HCT116 (cell line): ENCODE measurements around the gene KCNJ16. TPM values are rescaled to one million over a fixed set of nuclear protein-coding genes. Genes with fewer than 3 reads are reported as not detected.

Experiments
- ATAC-seq: fragments of 200-7000 bp; cut with Tn5 transposase; 2 replicates; pipeline ENCODE4 v1.9.1; 2020; ENCODE audit warnings: mild to moderate bottlenecking, moderate library complexity
- BruUV-seq: library from RNA; stranded (reverse); fragments of 400-500 nt; replicated peaks from 2 replicates; lab custom pipeline; 2021; lab: Mats Ljungman, UMichigan
- CTCF ChIA-PET: fragments of 300-600 bp; sonication (Branson Sonifier 250); formaldehyde crosslinking; loops from one replicate; lab custom pipeline; 2021; ENCODE audit warnings: antibody characterized with exemption; lab: Charles Lee
- POLR2A ChIA-PET: fragments of 300-600, 350-600 bp; sonication (Branson Sonifier 250); formaldehyde crosslinking; loops from one replicate; lab custom pipeline; 2021; ENCODE audit warnings: antibody characterized with exemption; lab: Charles Lee
- RAD21 ChIA-PET, 2 experiments: fragments of 300-600 bp; sonication (Branson Sonifier 250); formaldehyde crosslinking; loops; one replicate each; lab custom pipeline; 2023; ENCODE audit warnings: low total read pairs in 2 of 2; ENCODE audit not compliant: uncharacterized antibody in 2 of 2, unreplicated experiment in 2 of 2, low non-redundant PET in 1 of 2; lab: Charles Lee
- DNase-seq: peaks from one replicate; pipeline ENCODE4 v3.0.0-alpha.2; 2010; ENCODE audit warnings: low read depth, low spot score
- H2AFZ ChIP-seq: fragments of 200-600 bp; shearing (Covaris generic), sonication (generic); 2 replicates; pipeline ENCODE4 v1.6.1; 2017; ENCODE audit warnings: low read depth, mixed run types, mixed read lengths, antibody characterized with exemption, low read length; ENCODE audit not compliant: poor library complexity, severe bottlenecking
- H3K27ac ChIP-seq: 2 replicates; pipeline ENCODE4 v1.5.1; 2012; ENCODE audit warnings: low read depth, low read length
- H3K27me3 ChIP-seq: fragments of 200-600 bp; sonication (generic); 2 replicates; pipeline ENCODE4 v1.6.1; 2016; ENCODE audit warnings: mixed run types, low read length, mixed read lengths; ENCODE audit not compliant: insufficient read depth
- H3K36me3 ChIP-seq, 2 experiments: fragments of 200-500 bp in 1 of 2; fragments of 200-600 bp in 1 of 2; sonication (Bioruptor generic) in 1 of 2; sonication (generic) in 1 of 2; 2 replicates each; pipeline versions ENCODE4 v1.5.1 to v1.6.1; 2014 to 2016; ENCODE audit warnings: low read length in 2 of 2, inconsistent platforms in 1 of 2, mixed read lengths in 1 of 2, mixed run types in 1 of 2; ENCODE audit not compliant: insufficient read depth in 2 of 2, control insufficient read depth in 1 of 2
- H3K4me1 ChIP-seq, 2 experiments: fragments of 200-600 bp in 1 of 2; sonication (generic) in 1 of 2; 2 replicates each; pipeline versions ENCODE4 v1.5.1 to v1.6.1; 2012 to 2017; ENCODE audit warnings: low read length in 2 of 2, inconsistent platforms in 1 of 2, mild to moderate bottlenecking in 1 of 2, mixed read lengths in 1 of 2, mixed run types in 1 of 2, moderate library complexity in 1 of 2; ENCODE audit not compliant: insufficient read depth in 2 of 2, control insufficient read depth in 1 of 2
- H3K4me2 ChIP-seq: fragments of 200-600 bp; sonication (generic); 2 replicates; pipeline ENCODE4 v1.6.1; 2017; ENCODE audit warnings: mixed run types, low read length, mixed read lengths
- H3K4me3 ChIP-seq, 2 experiments: fragments of 200-600 bp in 1 of 2; sonication (generic) in 1 of 2; replicated peaks in 1 of 2; 2 replicates each; pipeline ENCODE4 v1.5.1; 2011 to 2016; ENCODE audit warnings: low read length in 2 of 2, control low read depth in 1 of 2, low read depth in 1 of 2, mild to moderate bottlenecking in 1 of 2, mixed read lengths in 1 of 2, mixed run types in 1 of 2
- H3K79me2 ChIP-seq: fragments of 200-600 bp; sonication (generic); 2 replicates; pipeline ENCODE4 v1.6.1; 2017; ENCODE audit warnings: mild to moderate bottlenecking, mixed run types, low read length, moderate library complexity, mixed read lengths; ENCODE audit not compliant: insufficient read depth
- H3K9ac ChIP-seq: fragments of 200-600 bp; sonication (generic); 2 replicates; pipeline ENCODE4 v1.6.1; 2016; ENCODE audit warnings: low read length, mixed read lengths
- H3K9me2 ChIP-seq: fragments of 200-600 bp; sonication (generic), shearing (Covaris generic); 2 replicates; pipeline ENCODE4 v1.6.1; 2017; ENCODE audit warnings: mixed run types, mild to moderate bottlenecking, moderate library complexity; ENCODE audit not compliant: insufficient read depth
- H3K9me3 ChIP-seq, 2 experiments: fragments of 200-500 bp in 1 of 2; fragments of 200-600 bp in 1 of 2; sonication (Bioruptor generic) in 1 of 2; sonication (generic) in 1 of 2; 2 replicates each; pipeline ENCODE4 v1.6.1; 2014 to 2017; ENCODE audit warnings: low read length in 2 of 2, mixed read lengths in 2 of 2, inconsistent platforms in 1 of 2, low read depth in 1 of 2, mild to moderate bottlenecking in 1 of 2, mixed run types in 1 of 2, moderate library complexity in 1 of 2; ENCODE audit not compliant: control insufficient read depth in 1 of 2, insufficient read depth in 1 of 2
- H4K20me1 ChIP-seq: fragments of 200-600 bp; sonication (generic), shearing (Covaris generic); 2 replicates; pipeline ENCODE4 v1.6.1; 2017; ENCODE audit warnings: mixed run types, mild to moderate bottlenecking, moderate library complexity; ENCODE audit not compliant: insufficient read depth
- ATF3 ChIP-seq: IDR thresholded peaks from 2 replicates; pipeline ENCODE4 v1.6.1; 2012
- CTCF ChIP-seq, 3 experiments: fragments of 200-600 bp in 1 of 3; sonication (generic) in 1 of 3; IDR thresholded peaks in 2 of 3; conservative IDR thresholded peaks in 1 of 3; 2 replicates each; pipeline ENCODE4 v1.5.1; 2012 to 2017; ENCODE audit warnings: low read depth in 2 of 3, low read length in 2 of 3, antibody characterized with exemption in 1 of 3, borderline replicate concordance in 1 of 3, control low read depth in 1 of 3, mild to moderate bottlenecking in 1 of 3, mixed read lengths in 1 of 3, mixed run types in 1 of 3, moderate library complexity in 1 of 3; ENCODE audit not compliant: insufficient read depth in 1 of 3
- ELF1 ChIP-seq: IDR thresholded peaks from 2 replicates; pipeline ENCODE4 v1.6.1; 2012; ENCODE audit warnings: low read depth, borderline replicate concordance
- EZH2 ChIP-seq: fragments of 200-600 bp; sonication (generic); IDR thresholded peaks from 2 replicates; pipeline ENCODE4 v1.6.1; 2017; ENCODE audit warnings: antibody characterized with exemption, mixed run types
- EZH2phosphoT487 ChIP-seq: fragments of 200-600 bp; IDR thresholded peaks from 2 replicates; pipeline ENCODE4 v1.6.1; 2018; ENCODE audit warnings: antibody characterized with exemption, borderline replicate concordance
- FOSL1 ChIP-seq: IDR thresholded peaks from 2 replicates; pipeline ENCODE4 v1.6.1; 2012; ENCODE audit warnings: low read depth
- JUND ChIP-seq: IDR thresholded peaks from 2 replicates; pipeline ENCODE4 v1.6.1; 2012
- POLR2A ChIP-seq: IDR thresholded peaks from 2 replicates; pipeline ENCODE4 v1.7.0; 2011; ENCODE audit warnings: borderline replicate concordance; ENCODE audit not compliant: insufficient read depth, insufficient read length; ENCODE audit errors: extremely low read depth
- POLR2AphosphoS5 ChIP-seq: IDR thresholded peaks from 2 replicates; pipeline ENCODE4 v1.6.1; 2011; ENCODE audit warnings: mild to moderate bottlenecking, low read depth, low read length, moderate library complexity
- RAD21 ChIP-seq: IDR thresholded peaks from 2 replicates; pipeline ENCODE4 v1.6.1; 2012; ENCODE audit warnings: low read depth, mild to moderate bottlenecking
- SRF ChIP-seq: IDR thresholded peaks from 2 replicates; pipeline ENCODE4 v1.6.1; 2012; ENCODE audit warnings: low read depth
- TCF7L2 ChIP-seq: IDR thresholded peaks from 2 replicates; pipeline ENCODE4 v1.7.0; 2011; ENCODE audit warnings: borderline replicate concordance, inconsistent platforms; ENCODE audit not compliant: insufficient read depth, insufficient read length; ENCODE audit errors: extremely low read depth
- ZFX ChIP-seq: fragments of 450-650 bp; IDR thresholded peaks from 2 replicates; pipeline ENCODE4 v1.6.1; 2017
- ZNF274 ChIP-seq: fragments of 200-500 bp; sonication (Bioruptor generic); IDR thresholded peaks from 2 replicates; pipeline ENCODE4 v1.6.1; 2014; ENCODE audit warnings: mild to moderate bottlenecking, low read depth, low read length, inconsistent platforms
- intact Hi-C: fragments of 100-400 bp; cut with micrococcal nuclease; formaldehyde crosslinking; loops from 2 replicates; pipeline ENCODE4 v1.10.0; 2022
- total RNA-seq: library from RNA; stranded (reverse); gene quantifications from one replicate; pipeline ENCODE4 v1.2.1, GENCODE V29; 2021; ENCODE audit not compliant: unreplicated experiment

The KCNJ16 gene
- total RNA-seq, 1 experiment from 2014 or later: not detected

- Histone ChIP-seq H3K9me2 (no peaks in the 10 kb centered on the region), H3K79me2 (no peaks in the 10 kb centered on the region), H3K9ac (no peak overlapping the region), H4K20me1 (no peaks in the 10 kb centered on the region), H3K36me3 (no peaks in the 10 kb centered on the region; a peak in 1 of 4 replicates), H3K27me3 (no peaks in the 10 kb centered on the region)
- DNase-seq: peak; percentile 12
- BruUV-seq: no TSS peak
- intact Hi-C loops: loop anchor here (1.0 to 5.0 kb wide), 4 partner anchors 478 to 618 kb away; no protein-coding TSS in a partner anchor
- no peak for TF ChIP-seq ZFX
- no peak for TF ChIP-seq EZH2
- TF ChIP-seq CTCF (IDR thresholded peaks at IDR 0.05 in 2 of 3, conservative IDR thresholded peaks at IDR 0.05 in 1 of 3; ENCODE audit: borderline replicate concordance in 1 of 3, insufficient read depth in 1 of 3, low read depth in 2 of 3, low read length in 2 of 3): peak; percentile 34 to 71 (median 48); a peak in 4 of 6 replicates
- peak; percentile 52 for TF ChIP-seq RAD21
- TF ChIP-seq, all 23 proteins: peak for 2
- Histone ChIP-seq H3K4me2 (no peak overlapping the region), H3K4me3 (no peak overlapping the region), H3K27ac (no peak overlapping the region), H2AFZ (no peak overlapping the region), H3K4me1 (no peaks in the 10 kb centered on the region), H3K9me3 (peaks cover 0 to 4% of the 10 kb centered on the region in 2 experiments; a peak in 1 of 4 replicates)
- ChIA-PET RAD21 (interaction anchor here (0.6 to 1.4 kb wide), 3 partner anchors 408 to 576 kb away, joined by 3 to 4 read pairs (median 3); no protein-coding TSS in a partner anchor), POLR2A (no interaction called here), CTCF (interaction anchor here (0.9 to 2.6 kb wide), 8 partner anchors 9 to 619 kb away, joined by 3 to 38 read pairs (median 4); no protein-coding TSS in a partner anchor)
- ATAC-seq: 0 out of 2 replicates have a peak, but pooled peaks have one; percentile 46
Measured at GRCh38 chr17:70144260-70144846, 69.3 kb downstream of the KCNJ16 start.

GRCh38 chr17:70153210-70153609 lies 78.2 kb downstream of the KCNJ16 start:
- ChIA-PET CTCF (no interaction called here), RAD21 (no interaction called here), POLR2A (no interaction called here)
- intact Hi-C loops: no loop called here
- Histone ChIP-seq H4K20me1 (no peaks in the 10 kb centered on the region), H3K4me1 (no peaks in the 10 kb centered on the region), H3K9me2 (no peaks in the 10 kb centered on the region), H3K9ac (no peak overlapping the region), H3K9me3 (peaks cover 4 to 7% of the 10 kb centered on the region in 2 experiments; a peak in 2 of 4 replicates), H3K4me3 (no peak overlapping the region), H3K4me2 (no peak overlapping the region), H3K27ac (no peak overlapping the region), H3K27me3 (no peaks in the 10 kb centered on the region), H3K79me2 (no peaks in the 10 kb centered on the region), H2AFZ (no peak overlapping the region), H3K36me3 (no peaks in the 10 kb centered on the region)
- no TSS peak for BruUV-seq
- DNase-seq (no peak), ATAC-seq (no peak)
- TF ChIP-seq ZFX (no peak), POLR2A (no peak), EZH2phosphoT487 (no peak), ATF3 (no peak), EZH2 (no peak), ELF1 (no peak), SRF (no peak), POLR2AphosphoS5 (no peak), FOSL1 (no peak), ZNF274 (no peak), TCF7L2 (no peak), JUND (no peak)
